SIG-M5 (cell line): ENCODE data around the gene ELFN2.
A peak's percentile ranks its signal among the peaks of the same experiment; 100 is the strongest.

Source experiments
- DNase-seq: peaks from one replicate; lab custom pipeline; 2025; lab: John Stamatoyannopoulos, UW

The ELFN2 gene

GRCh38 chr22:37455896-37456295 lies 28.6 kb upstream of the ELFN2 start:
- DNase-seq, result no peak

- no peak for DNase-seq
Observed at GRCh38 chr22:37454857-37455686, 27.8 kb upstream of the ELFN2 start.

- no peak for DNase-seq
Observed at GRCh38 chr22:37453696-37454095, 26.4 kb upstream of the ELFN2 start.

GRCh38 chr22:37451218-37451617 lies 23.9 kb upstream of the ELFN2 start:
- DNase-seq, result no peak

DNA sequence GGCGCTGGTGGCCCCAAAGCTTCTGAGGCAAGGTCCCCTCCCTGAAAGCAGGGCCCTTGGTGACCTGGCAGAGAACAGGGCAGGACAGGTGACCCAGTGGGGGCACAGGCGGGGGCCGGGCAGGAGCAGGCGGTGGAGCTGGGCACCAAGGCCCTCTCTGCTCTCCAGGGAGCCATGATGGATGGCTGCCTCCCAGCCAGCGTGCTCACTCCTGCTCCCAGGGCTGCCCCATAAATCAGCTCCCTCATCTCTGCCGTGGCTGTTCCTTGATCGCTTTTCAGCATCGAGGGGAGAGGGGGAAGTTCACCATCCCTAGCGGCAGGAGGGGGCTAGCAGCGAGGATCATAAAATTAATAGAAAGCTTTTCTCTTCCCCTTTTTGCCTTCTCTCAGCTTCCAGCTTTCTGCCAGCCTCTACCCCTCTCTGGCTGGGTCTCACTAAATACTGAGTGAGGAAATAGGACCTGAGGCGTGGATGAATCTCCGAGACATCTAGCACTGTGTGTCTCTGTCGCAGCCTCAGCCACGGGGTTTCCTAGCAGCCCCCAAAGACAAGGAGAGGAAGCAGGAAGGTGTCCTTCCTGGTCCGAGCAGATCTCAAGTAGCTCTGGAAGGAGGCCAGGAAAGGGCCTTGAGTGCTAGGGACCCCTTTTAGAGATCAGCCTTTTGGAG lies 22.2 kb upstream of the ELFN2 start:
- no peak for DNase-seq

DNA sequence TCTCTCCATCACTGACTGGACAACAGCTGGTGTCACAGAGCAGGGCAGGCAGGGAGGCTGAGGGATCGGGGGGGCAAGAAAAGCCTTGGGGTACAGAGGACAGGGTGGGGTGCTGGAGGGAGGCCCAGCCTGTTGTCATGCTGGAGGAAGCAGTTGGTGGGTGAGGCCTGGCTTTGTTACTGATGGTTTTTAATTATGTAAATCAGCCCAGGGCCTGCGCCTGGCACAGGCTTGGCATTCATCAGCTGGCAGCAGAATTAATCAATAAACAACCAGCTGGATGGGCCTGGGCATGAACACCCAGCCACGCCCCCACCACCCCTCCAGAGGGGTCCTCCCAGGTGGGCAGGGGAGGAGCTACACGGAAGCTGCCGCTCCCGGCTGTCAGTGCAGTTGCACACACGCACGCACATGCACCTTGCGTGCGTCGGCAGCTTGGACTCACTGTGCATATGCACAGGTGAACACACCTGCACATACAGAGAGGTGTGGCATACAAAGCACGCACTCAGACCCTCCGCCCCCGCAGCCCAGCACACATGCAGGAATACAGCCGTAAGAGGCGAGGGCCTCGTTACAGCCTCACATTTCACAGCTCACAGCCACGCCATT lies 21.3 kb upstream of the ELFN2 start:
- DNase-seq, result no peak

GRCh38 chr22:37445501-37445900 lies 18.2 kb upstream of the ELFN2 start:
- DNase-seq, result no peak

- DNase-seq, result no peak
Observed at GRCh38 chr22:37443977-37444376, 16.7 kb upstream of the ELFN2 start.

DNA sequence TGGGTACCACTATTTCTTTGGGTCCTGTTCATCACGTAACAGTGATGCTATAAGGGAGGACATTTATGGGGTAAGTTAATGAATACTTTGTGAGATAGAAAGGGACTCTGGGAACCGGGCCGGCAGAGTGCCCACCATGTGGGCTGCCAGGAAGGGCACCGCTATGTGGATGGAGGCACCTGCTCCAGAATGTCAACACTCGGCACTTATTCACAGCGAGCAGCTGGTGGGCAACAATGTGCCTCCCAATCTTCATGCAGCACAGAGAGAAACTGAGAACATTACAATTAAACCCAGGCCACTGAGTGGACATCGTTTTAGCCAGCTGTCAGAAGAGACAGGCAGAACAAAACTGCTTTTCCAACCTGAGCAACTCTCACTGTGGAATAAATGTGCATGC lies 15.8 kb upstream of the ELFN2 start:
- no peak for DNase-seq

GRCh38 chr22:37442537-37442936 lies 15.3 kb upstream of the ELFN2 start:
- no peak for DNase-seq

- DNase-seq, result no peak
Observed at GRCh38 chr22:37442135-37442534, 14.9 kb upstream of the ELFN2 start.

DNA sequence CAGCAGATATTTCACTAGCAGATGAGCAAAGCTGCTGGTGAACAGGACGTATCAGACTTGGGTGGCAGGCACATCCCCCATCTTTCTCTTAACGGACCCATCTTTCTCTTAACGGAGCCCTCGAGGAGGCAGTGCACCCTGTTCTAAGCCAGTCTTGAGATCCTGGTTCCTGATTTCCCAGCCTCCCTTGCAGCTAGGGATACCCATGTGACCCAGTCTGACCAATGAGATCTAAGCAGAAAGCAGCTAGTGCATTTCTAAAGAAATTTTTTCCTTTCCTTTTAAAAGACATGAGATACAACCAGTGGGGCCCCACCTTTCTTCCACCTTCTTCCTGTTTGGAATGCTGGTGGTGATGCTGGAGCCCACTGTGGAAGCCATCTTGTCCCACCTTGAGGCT lies 13.6 kb upstream of the ELFN2 start:
- DNase-seq, result no peak

DNA sequence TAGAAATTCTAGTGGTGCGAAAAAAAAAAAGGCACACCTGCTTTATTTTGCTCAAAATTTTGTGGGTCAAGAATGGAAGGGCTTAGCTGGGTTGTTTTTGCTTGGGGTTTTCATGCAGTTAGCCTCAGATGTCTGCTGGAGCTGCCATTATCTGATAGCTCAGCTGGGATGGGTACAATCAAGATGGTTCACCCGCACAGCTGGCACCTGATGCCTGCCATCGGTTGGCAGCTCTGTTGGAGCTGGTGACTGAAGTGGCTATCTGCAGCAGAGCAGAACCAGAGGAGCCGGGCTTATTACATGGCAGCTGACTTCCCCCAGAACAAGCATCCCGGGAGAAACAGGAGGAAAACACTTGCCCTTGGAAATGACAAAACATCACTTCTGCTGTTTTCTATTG lies 12.1 kb upstream of the ELFN2 start:
- no peak for DNase-seq

GRCh38 chr22:37435970-37436603 lies 8.8 kb upstream of the ELFN2 start:
- no peak for DNase-seq

DNA sequence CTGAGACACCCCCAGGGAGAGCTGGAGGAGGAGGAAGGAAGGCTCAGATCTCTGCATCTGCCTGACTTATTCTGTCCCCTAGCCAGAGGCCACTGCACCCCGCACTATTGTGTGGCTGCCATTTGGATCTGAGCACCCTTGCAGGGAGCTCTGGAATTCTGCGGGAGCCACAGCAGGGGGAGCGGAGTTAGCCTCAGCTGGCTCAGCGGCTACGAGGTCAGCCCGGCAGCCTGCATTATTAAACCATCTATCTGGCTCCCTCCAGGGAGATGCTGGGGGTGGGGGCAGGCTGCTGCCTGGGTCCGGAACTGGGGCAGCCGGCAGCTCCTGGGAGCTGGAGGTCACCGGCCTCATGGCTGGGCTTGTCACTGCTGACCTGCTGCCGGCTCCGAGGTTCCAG lies 6.5 kb upstream of the ELFN2 start:
- DNase-seq, result no peak

GRCh38 chr22:37432708-37433054 lies 5.4 kb upstream of the ELFN2 start:
- no peak for DNase-seq

GRCh38 chr22:37431801-37432707 lies 4.8 kb upstream of the ELFN2 start:
- peak; percentile 49 for DNase-seq

DNA sequence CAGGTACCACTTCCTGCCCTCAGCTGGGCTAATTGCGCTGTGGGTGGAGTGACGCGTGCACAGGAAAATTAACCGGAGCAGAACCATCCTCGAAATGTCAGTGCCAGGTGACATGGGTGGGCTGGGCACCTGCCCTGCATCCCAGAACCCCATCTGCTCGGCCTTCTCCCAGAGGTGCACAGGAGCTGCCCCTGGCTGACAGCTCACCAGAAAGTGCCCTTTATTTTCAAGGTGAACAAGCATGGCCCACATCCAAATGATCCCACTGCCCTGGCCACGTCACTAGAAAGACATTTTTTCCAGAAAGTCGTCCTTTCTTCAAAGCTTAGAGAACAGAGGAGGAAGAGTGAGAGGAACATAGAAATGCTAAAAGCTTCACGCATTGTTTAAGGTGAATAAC lies 4.1 kb upstream of the ELFN2 start:
- no peak for DNase-seq

DNA sequence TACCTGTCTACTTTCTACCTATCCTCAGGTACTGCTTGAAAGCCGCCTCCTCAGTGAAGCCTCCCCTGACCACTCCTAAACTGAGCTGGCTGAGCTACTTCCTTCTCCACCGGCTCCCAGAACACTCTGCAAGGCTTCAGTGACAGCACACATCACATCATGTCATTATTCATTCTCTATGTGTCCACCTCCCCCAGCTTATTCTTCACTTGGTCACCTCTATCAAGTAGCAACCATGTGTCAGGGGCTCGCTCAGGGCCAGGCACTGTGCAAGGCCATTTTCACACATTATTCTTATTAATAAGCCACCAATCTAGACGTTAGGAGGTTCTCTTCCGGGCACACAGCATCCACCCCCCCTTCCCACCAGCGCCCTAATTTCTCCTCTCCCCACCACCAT lies 3.7 kb upstream of the ELFN2 start:
- no peak for DNase-seq

DNA sequence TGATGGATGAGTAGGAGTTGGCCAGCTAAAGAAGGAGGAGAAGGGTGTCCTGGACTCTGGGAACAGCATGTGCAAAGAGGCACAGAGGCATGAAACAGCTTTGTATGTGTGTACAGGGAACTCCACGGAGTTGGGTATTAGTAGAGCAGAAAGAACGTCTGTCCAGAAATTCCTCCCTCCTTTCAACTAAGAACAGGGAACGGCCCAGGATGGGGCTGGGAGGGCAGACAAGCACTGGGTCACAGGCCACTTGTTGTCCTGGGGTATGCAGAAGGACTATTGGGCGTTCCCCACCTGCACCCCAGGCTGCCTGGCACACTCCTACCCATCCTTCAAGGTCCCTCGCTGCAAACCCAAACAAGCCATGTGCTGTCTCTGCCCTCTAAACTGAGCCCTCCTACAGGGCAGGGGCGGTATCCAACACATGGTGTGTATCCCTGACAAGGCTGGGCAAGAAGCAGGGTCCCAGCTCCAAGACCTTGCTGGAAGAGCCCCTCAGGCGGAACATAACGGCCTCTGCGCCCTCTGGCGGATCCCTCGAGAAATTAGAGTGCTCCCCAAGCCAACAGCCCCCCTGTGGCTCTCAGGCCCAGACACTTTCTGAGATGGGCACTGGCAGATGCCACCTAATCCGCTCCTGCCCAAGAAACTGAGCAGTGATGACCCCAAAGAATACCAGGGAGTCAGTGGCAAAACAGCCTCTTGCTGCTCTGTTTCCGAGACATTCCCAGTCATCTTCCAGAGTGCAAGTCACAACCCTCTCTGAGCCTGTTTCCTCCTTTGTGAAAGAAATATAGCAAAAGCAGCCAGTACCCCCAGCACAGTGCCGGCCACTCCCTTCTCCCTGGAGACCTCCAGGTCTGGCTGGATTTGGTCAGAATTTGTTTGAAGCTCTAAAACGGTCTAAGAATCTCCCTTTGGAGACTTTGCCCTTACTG lies 1.6 kb upstream of the ELFN2 start:
- no peak for DNase-seq
